H9 (cell line): ENCODE data around the gene ZNF695. TPM values are rescaled to one million over a fixed set of nuclear protein-coding genes. Genes with fewer than 3 reads are reported as not detected.

Source experiments
- DNase-seq: peaks from one replicate; pipeline ENCODE4 v3.0.0-alpha.2; 2017
- H2AFZ ChIP-seq: one replicate; pipeline ENCODE4 v1.6.1; 2013; ENCODE audit warnings: mild to moderate bottlenecking, low read length, control low read depth, moderate library complexity
- H2AK5ac ChIP-seq: 2 replicates; pipeline ENCODE4 v1.6.1; 2013; ENCODE audit warnings: low read length, control low read depth, mixed read lengths; ENCODE audit not compliant: insufficient read length
- H2BK120ac ChIP-seq: one replicate; pipeline ENCODE4 v1.6.1; 2013; ENCODE audit warnings: low read depth, mild to moderate bottlenecking, low read length, control low read depth, inconsistent platforms; ENCODE audit not compliant: poor library complexity, severe bottlenecking
- H2BK12ac ChIP-seq: 2 replicates; pipeline ENCODE4 v1.6.1; 2013; ENCODE audit warnings: low read length, control low read depth, mixed read lengths, low read depth; ENCODE audit not compliant: insufficient read length
- H2BK15ac ChIP-seq: 2 replicates; pipeline ENCODE4 v1.6.1; 2013; ENCODE audit warnings: low read depth, low read length, control low read depth
- H2BK20ac ChIP-seq: one replicate; pipeline ENCODE4 v1.6.1; 2013; ENCODE audit warnings: low read depth, mild to moderate bottlenecking, low read length, control low read depth, inconsistent platforms; ENCODE audit not compliant: poor library complexity, severe bottlenecking
- H2BK5ac ChIP-seq: 2 replicates; pipeline ENCODE4 v1.6.1; 2013; ENCODE audit warnings: low read length, control low read depth, mixed read lengths; ENCODE audit not compliant: insufficient read length
- H3K14ac ChIP-seq: 2 replicates; pipeline ENCODE4 v1.6.1; 2013; ENCODE audit warnings: low read length, control low read depth; ENCODE audit not compliant: insufficient read depth
- H3K18ac ChIP-seq: 2 replicates; pipeline ENCODE4 v1.6.1; 2013; ENCODE audit warnings: low read depth, mild to moderate bottlenecking, mixed read lengths, low read length, control low read depth; ENCODE audit not compliant: insufficient read length
- H3K23ac ChIP-seq: 2 replicates; pipeline ENCODE4 v1.6.1; 2013; ENCODE audit warnings: low read length, control low read depth, mixed read lengths, low read depth; ENCODE audit not compliant: insufficient read length
- H3K23me2 ChIP-seq: 2 replicates; pipeline ENCODE4 v1.6.1; 2013; ENCODE audit warnings: low read depth, mild to moderate bottlenecking, mixed read lengths, low read length, control low read depth; ENCODE audit not compliant: insufficient read length, poor library complexity, severe bottlenecking
- H3K27ac ChIP-seq: 2 replicates; pipeline ENCODE4 v1.5.1; 2013; ENCODE audit warnings: low read length, control low read depth, mixed read lengths, low read depth; ENCODE audit not compliant: insufficient read length
- H3K27me3 ChIP-seq: 2 replicates; pipeline ENCODE4 v1.6.1; 2013; ENCODE audit warnings: low read length, control low read depth, inconsistent platforms; ENCODE audit not compliant: insufficient read depth
- H3K4ac ChIP-seq: 2 replicates; pipeline ENCODE4 v1.6.1; 2013; ENCODE audit warnings: low read depth, mild to moderate bottlenecking, control low read depth, inconsistent platforms, low read length, moderate library complexity
- H3K4me1 ChIP-seq: 2 replicates; pipeline ENCODE4 v1.6.1; 2013; ENCODE audit warnings: low read length, control low read depth, inconsistent platforms; ENCODE audit not compliant: insufficient read depth
- H3K4me2 ChIP-seq: 2 replicates; pipeline ENCODE4 v1.6.1; 2013; ENCODE audit warnings: low read length, control low read depth, mixed read lengths; ENCODE audit not compliant: insufficient read length, insufficient read depth
- H3K56ac ChIP-seq: 2 replicates; pipeline ENCODE4 v1.6.1; 2013; ENCODE audit warnings: low read depth, mild to moderate bottlenecking, mixed read lengths, low read length, control low read depth; ENCODE audit not compliant: insufficient read length
- H3K79me1 ChIP-seq: 2 replicates; pipeline ENCODE4 v1.6.1; 2013; ENCODE audit warnings: low read depth, mild to moderate bottlenecking, moderate library complexity, low read length, control low read depth, inconsistent platforms; ENCODE audit not compliant: insufficient read depth, poor library complexity, severe bottlenecking
- H3K79me2 ChIP-seq: 2 replicates; pipeline ENCODE4 v1.6.1; 2013; ENCODE audit warnings: low read length, control low read depth, inconsistent platforms; ENCODE audit not compliant: insufficient read depth
- H3K9ac ChIP-seq: 2 replicates; pipeline ENCODE4 v1.6.1; 2013; ENCODE audit warnings: low read length, control low read depth, mixed read lengths; ENCODE audit not compliant: insufficient read length; ENCODE audit errors: extremely low read depth
- H3K9me3 ChIP-seq: one replicate; pipeline ENCODE4 v1.6.1; 2013; ENCODE audit warnings: low read depth, low read length, inconsistent platforms; ENCODE audit not compliant: control insufficient read depth
- H3T11ph ChIP-seq: one replicate; pipeline ENCODE4 v1.6.1; 2013; ENCODE audit warnings: mild to moderate bottlenecking, low read length, control low read depth, inconsistent platforms
- H4K20me1 ChIP-seq: one replicate; pipeline ENCODE4 v1.6.1; 2013; ENCODE audit not compliant: control insufficient read depth, insufficient read length, insufficient read depth
- H4K5ac ChIP-seq: 2 replicates; pipeline ENCODE4 v1.6.1; 2013; ENCODE audit warnings: low read depth, mild to moderate bottlenecking, mixed read lengths, low read length, control low read depth; ENCODE audit not compliant: insufficient read length
- H4K8ac ChIP-seq: replicated peaks from 2 replicates; pipeline ENCODE4 v1.6.1; 2013; ENCODE audit warnings: low read length, control low read depth, mixed read lengths, low read depth; ENCODE audit not compliant: insufficient read length
- H4K91ac ChIP-seq: 2 replicates; pipeline ENCODE4 v1.6.1; 2013; ENCODE audit warnings: low read depth, mild to moderate bottlenecking, moderate library complexity, mixed read lengths, low read length, control low read depth; ENCODE audit not compliant: insufficient read length
- H3K27ac Mint-ChIP-seq, 3 experiments: 2 replicates in 2 of 3; 3 replicates in 1 of 3; pipeline ENCODE4 v1.8.0; 2020 to 2021; ENCODE audit warnings: mixed read lengths in 3 of 3, mild to moderate bottlenecking in 1 of 3, moderate library complexity in 1 of 3
- H3K27me3 Mint-ChIP-seq: 2 replicates; pipeline ENCODE4 v1.8.0; 2021; ENCODE audit warnings: low read depth, mild to moderate bottlenecking, moderate library complexity, mixed read lengths
- H3K36me3 Mint-ChIP-seq, 3 experiments: 2 replicates in 2 of 3; 3 replicates in 1 of 3; pipeline ENCODE4 v1.8.0; 2020 to 2021; ENCODE audit warnings: low read depth in 3 of 3, mixed read lengths in 3 of 3; ENCODE audit not compliant: insufficient read depth in 1 of 3
- H3K4me1 Mint-ChIP-seq, 2 experiments: 2 replicates each; pipeline ENCODE4 v1.8.0; 2020; ENCODE audit warnings: mixed read lengths in 2 of 2
- H3K4me3 Mint-ChIP-seq, 2 experiments: 2 replicates in 1 of 2; 3 replicates in 1 of 2; pipeline ENCODE4 v1.8.0; 2020 to 2021; ENCODE audit warnings: mild to moderate bottlenecking in 2 of 2, mixed read lengths in 2 of 2, moderate library complexity in 1 of 2
- H3K9me3 Mint-ChIP-seq, 2 experiments: 2 replicates in 1 of 2; 3 replicates in 1 of 2; pipeline ENCODE4 v1.8.0; 2020; ENCODE audit warnings: mild to moderate bottlenecking in 2 of 2, mixed read lengths in 2 of 2, moderate library complexity in 1 of 2
- WGBS: extraction: QIAGEN DNeasy Blood & Tissue Kit; methylation state at CpG from one replicate; pipeline ENCODE4 v1.1.7; 2013; ENCODE audit warnings: missing lambda C conversion rate, low lambda C conversion rate, mixed read lengths; ENCODE audit not compliant: insufficient read length; ENCODE audit errors: extremely low coverage; 5-methylcytosine and 5-hydroxymethylcytosine counted together
- total RNA-seq: library from RNA; stranded (reverse); gene quantifications from 2 replicates; pipeline ENCODE4 v1.2.1, GENCODE V29; 2021
- TF ChIP-seq, protein P1 (sequence below): fragments of 200-600 bp; sonication (generic); conservative IDR thresholded peaks from 3 replicates; pipeline ENCODE4 v1.8.0; 2021; ENCODE audit warnings: antibody characterized with exemption, mild to moderate bottlenecking

ZNF695 gene
- total RNA-seq, 1 experiment from 2014 or later: 22.3 TPM

DNA sequence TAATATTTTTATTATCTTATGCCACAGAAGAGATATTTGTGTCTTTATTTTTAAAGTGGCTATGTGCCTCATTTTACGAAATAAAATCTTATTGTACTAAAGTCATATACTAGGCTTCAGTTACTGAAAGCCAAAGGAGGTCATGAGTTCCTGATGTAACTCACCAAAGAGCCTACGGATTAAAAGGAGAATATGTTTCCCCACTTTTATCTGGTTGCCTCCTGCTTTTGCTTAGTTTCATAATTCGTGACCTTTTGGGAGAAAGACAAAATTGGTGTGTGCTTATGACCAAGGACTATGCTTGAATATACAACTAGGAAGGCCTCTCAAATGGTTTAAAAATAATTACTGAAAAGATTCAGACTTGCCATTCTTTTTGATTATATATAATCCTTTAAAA lies 57.9 kb downstream of the ZNF695 start:
- Histone ChIP-seq H3K14ac (no peak overlapping the region), H3K4me2 (no peak overlapping the region), H3K23me2 (no peaks in the 10 kb centered on the region), H2BK5ac (no peak overlapping the region), H3K23ac (no peak overlapping the region), H4K20me1 (no peaks in the 10 kb centered on the region), H2BK15ac (no peak overlapping the region), H4K5ac (no peak overlapping the region), H4K91ac (no peak overlapping the region), H2AK5ac (no peak overlapping the region), H4K8ac (no peak overlapping the region), H3K4me1 (no peaks in the 10 kb centered on the region), H3K79me2 (no peaks in the 10 kb centered on the region), H2BK120ac (no peak overlapping the region), H3T11ph (no peak overlapping the region), H3K27me3 (no peaks in the 10 kb centered on the region), H3K9me3 (no peaks in the 10 kb centered on the region), H3K27ac (no peak overlapping the region), H3K56ac (no peak overlapping the region), H2AFZ (no peak overlapping the region), H2BK12ac (no peak overlapping the region), H3K4ac (no peak overlapping the region), H3K18ac (no peak overlapping the region), H2BK20ac (no peak overlapping the region), H3K9ac (no peak overlapping the region), H3K79me1 (no peaks in the 10 kb centered on the region)
- Mint-ChIP-seq H3K27ac (no peak overlapping the region), H3K27me3 (no peaks in the 10 kb centered on the region), H3K4me3 (no peak overlapping the region), H3K36me3 (peaks cover 15 to 23% (median 20%) of the 10 kb centered on the region in 3 experiments), H3K4me1 (peaks cover 8 to 16% of the 10 kb centered on the region in 2 experiments), H3K9me3 (no peaks in the 10 kb centered on the region)
- TF ChIP-seq, protein P1, sequence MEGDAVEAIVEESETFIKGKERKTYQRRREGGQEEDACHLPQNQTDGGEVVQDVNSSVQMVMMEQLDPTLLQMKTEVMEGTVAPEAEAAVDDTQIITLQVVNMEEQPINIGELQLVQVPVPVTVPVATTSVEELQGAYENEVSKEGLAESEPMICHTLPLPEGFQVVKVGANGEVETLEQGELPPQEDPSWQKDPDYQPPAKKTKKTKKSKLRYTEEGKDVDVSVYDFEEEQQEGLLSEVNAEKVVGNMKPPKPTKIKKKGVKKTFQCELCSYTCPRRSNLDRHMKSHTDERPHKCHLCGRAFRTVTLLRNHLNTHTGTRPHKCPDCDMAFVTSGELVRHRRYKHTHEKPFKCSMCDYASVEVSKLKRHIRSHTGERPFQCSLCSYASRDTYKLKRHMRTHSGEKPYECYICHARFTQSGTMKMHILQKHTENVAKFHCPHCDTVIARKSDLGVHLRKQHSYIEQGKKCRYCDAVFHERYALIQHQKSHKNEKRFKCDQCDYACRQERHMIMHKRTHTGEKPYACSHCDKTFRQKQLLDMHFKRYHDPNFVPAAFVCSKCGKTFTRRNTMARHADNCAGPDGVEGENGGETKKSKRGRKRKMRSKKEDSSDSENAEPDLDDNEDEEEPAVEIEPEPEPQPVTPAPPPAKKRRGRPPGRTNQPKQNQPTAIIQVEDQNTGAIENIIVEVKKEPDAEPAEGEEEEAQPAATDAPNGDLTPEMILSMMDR: no peak
- WGBS: no CpG with 5 or more reads among the region's 3 CpGs
- no peak for DNase-seq
